Body of pancreas (tissue), 4 donors: Measurements from ENCODE around the gene USP14. TPM values are rescaled to one million over a fixed set of nuclear protein-coding genes. Genes with fewer than 3 reads are reported as not detected.

Experiments used
- ATAC-seq: fragments of 150-250 bp; one replicate; pipeline ENCODE4 v1.9.1; 2016
- DNase-seq, 4 donors: peaks; one replicate each; pipeline ENCODE4 v3.0.0-alpha.2; 2019
- H3K27ac ChIP-seq, 4 donors: fragments of 200-600 bp; sonication (generic); 1 replicate in 3 of 4; 2 replicates in 1 of 4; pipeline versions ENCODE4 v1.5.1 to v1.6.1; 2016 to 2019; ENCODE audit warnings: mild to moderate bottlenecking in 1 of 4, mixed read lengths in 1 of 4, moderate library complexity in 1 of 4
- H3K27me3 ChIP-seq, 2 donors: fragments of 200-600 bp; sonication (generic); one replicate each; pipeline ENCODE4 v1.6.0; 2016; ENCODE audit warnings: mild to moderate bottlenecking in 1 of 2
- H3K36me3 ChIP-seq, 2 donors: fragments of 200-600 bp; sonication (generic); replicated peaks in 1 of 2; 2 replicates each; pipeline ENCODE4 v1.5.1; 2016; ENCODE audit warnings: low read depth in 2 of 2; ENCODE audit not compliant: insufficient read depth in 1 of 2
- H3K4me1 ChIP-seq: fragments of 200-600 bp; sonication (generic); one replicate; pipeline ENCODE4 v1.6.0; 2016
- H3K4me3 ChIP-seq, 2 donors: fragments of 200-600 bp; sonication (generic); 1 replicate in 1 of 2; 2 replicates in 1 of 2; pipeline ENCODE4 v1.5.1; 2016 to 2019
- H3K9me3 ChIP-seq, 3 donors: fragments of 200-600 bp; sonication (generic); 1 replicate in 2 of 3; 2 replicates in 1 of 3; pipeline ENCODE4 v1.5.1; 2016
- CTCF ChIP-seq, 7 experiments: fragments of 450-650 bp in 4 of 7; fragments of 200-600 bp in 3 of 7; sonication (generic) in 3 of 7; IDR thresholded peaks; one replicate each; pipeline ENCODE4 v1.5.1; 2016 to 2019; ENCODE audit warnings: antibody characterized with exemption in 7 of 7
- POLR2A ChIP-seq, 3 donors: fragments of 450-650 bp; IDR thresholded peaks; one replicate each; pipeline ENCODE4 v1.6.1; 2016; ENCODE audit warnings: antibody characterized with exemption in 3 of 3, mild to moderate bottlenecking in 2 of 3
- WGBS, 2 donors: methylation state at CpG; one replicate each; pipeline ENCODE4 v1.1.5; 2017; 5-methylcytosine and 5-hydroxymethylcytosine counted together
- intact Hi-C: fragments of 100-400 bp; cut with DNase I; formaldehyde crosslinking; loops from one replicate; pipeline ENCODE4 v1.15.1; 2023
- total RNA-seq, 2 donors: library from RNA; depleted of rRNA; stranded (reverse); fragments of >200 nt; gene quantifications; one replicate each; pipeline ENCODE4 v1.1.0, GENCODE V29; 2016

The USP14 gene
- total RNA-seq, 2 donors from 2014 or later = 14.5 to 18.8 TPM

- DNase-seq (no peak), ATAC-seq (no peak)
- intact Hi-C loops = no loop called here
- H3K4me1 ChIP-seq = no peaks in the 10 kb centered on the region
- H3K9me3 ChIP-seq = no peaks in the 10 kb centered on the region
- TF ChIP-seq POLR2A (IDR thresholded peaks at IDR 0.05) (no peak), CTCF (IDR thresholded peaks at IDR 0.05) (no peak)
- H3K36me3 ChIP-seq = no peaks in the 10 kb centered on the region
- WGBS, 2 donors = 93 to 96% methylated on average over 1 of the region's 1 CpG
- H3K27ac ChIP-seq = no peak overlapping the region
- H3K27me3 ChIP-seq = no peaks in the 10 kb centered on the region
- H3K4me3 ChIP-seq = no peak overlapping the region
Measured at GRCh38 chr18:231563-231962, 73.2 kb downstream of the USP14 start.

GRCh38 chr18:240175-240574, 81.8 kb downstream of the USP14 start:
- Histone ChIP-seq H3K36me3 (no peaks in the 10 kb centered on the region), H3K9me3 (no peaks in the 10 kb centered on the region), H3K4me3 (no peak overlapping the region), H3K27me3 (no peaks in the 10 kb centered on the region), H3K27ac (no peak overlapping the region), H3K4me1 (no peaks in the 10 kb centered on the region)
- no peak for TF ChIP-seq CTCF (IDR thresholded peaks at IDR 0.05)
- no peak for TF ChIP-seq POLR2A (IDR thresholded peaks at IDR 0.05)
- WGBS, 2 donors = 96 to 100% methylated on average over 1 of the region's 1 CpG
- ATAC-seq = no peak
- no peak for DNase-seq
- intact Hi-C loops = no loop called here

GRCh38 chr18:245282-245847, 87.0 kb downstream of the USP14 start:
- DNase-seq (no peak), ATAC-seq (no peak)
- Histone ChIP-seq H3K27me3 (no peaks in the 10 kb centered on the region), H3K36me3 (peaks cover 0 to 15% of the 10 kb centered on the region in 2 donors), H3K9me3 (no peaks in the 10 kb centered on the region), H3K27ac (no peak overlapping the region), H3K4me1 (no peaks in the 10 kb centered on the region), H3K4me3 (no peak overlapping the region)
- TF ChIP-seq CTCF (IDR thresholded peaks at IDR 0.05) = no peak
- no peak for TF ChIP-seq POLR2A (IDR thresholded peaks at IDR 0.05)
- WGBS, 2 donors = 93% methylated on average over 2 of the region's 2 CpGs
- intact Hi-C loops = no loop called here

DNA sequence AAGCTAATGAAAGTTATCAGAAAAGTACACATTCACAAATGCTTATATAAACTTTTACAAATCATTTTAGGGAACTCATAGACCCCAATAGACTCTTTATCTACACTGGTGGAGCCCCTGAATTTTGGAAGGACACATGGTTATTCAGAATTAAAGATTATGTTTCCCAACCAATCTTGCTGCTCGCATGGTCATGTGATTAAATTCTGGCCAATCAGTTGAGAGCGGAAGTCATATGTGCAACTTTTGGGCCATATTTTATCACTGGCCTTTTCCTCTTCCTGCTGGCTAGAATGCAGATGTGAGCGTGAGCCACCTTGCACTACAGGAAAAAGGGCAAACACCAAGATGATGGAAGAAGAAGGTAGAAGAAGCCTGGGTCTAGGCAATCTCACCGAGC, 89.7 kb downstream of the USP14 start:
- H3K9me3 ChIP-seq = no peaks in the 10 kb centered on the region
- no peak for TF ChIP-seq POLR2A (IDR thresholded peaks at IDR 0.05)
- no peak for TF ChIP-seq CTCF (IDR thresholded peaks at IDR 0.05)
- H3K27ac ChIP-seq = no peak overlapping the region
- H3K4me3 ChIP-seq = no peak overlapping the region
- no peaks in the 10 kb centered on the region for H3K4me1 ChIP-seq
- peaks cover 0 to 24% of the 10 kb centered on the region in 2 donors for H3K36me3 ChIP-seq
- no peak for ATAC-seq
- no peak for DNase-seq
- intact Hi-C loops = no loop called here
- no peaks in the 10 kb centered on the region for H3K27me3 ChIP-seq
- WGBS, 2 donors = 90 to 91% methylated on average over 4 of the region's 4 CpGs

- H3K27ac ChIP-seq = no peak overlapping the region
- H3K27me3 ChIP-seq = no peaks in the 10 kb centered on the region
- DNase-seq (no peak), ATAC-seq (no peak)
- H3K4me1 ChIP-seq = no peaks in the 10 kb centered on the region
- no peak overlapping the region for H3K4me3 ChIP-seq
- TF ChIP-seq POLR2A (IDR thresholded peaks at IDR 0.05) (no peak), CTCF (IDR thresholded peaks at IDR 0.05) (no peak)
- WGBS, 2 donors = 88 to 94% methylated on average over 2 of the region's 2 CpGs
- no peaks in the 10 kb centered on the region for H3K9me3 ChIP-seq
- intact Hi-C loops = no loop called here
- H3K36me3 ChIP-seq = peaks cover 0 to 30% of the 10 kb centered on the region in 2 donors
Measured at GRCh38 chr18:250685-251084, 92.3 kb downstream of the USP14 start.
